Neural progenitor cell (in vitro differentiated cells): ENCODE data around the gene S100A2. TPM values are rescaled to one million over a fixed set of nuclear protein-coding genes. Genes with fewer than 3 reads are reported as not detected.
A peak's percentile ranks its signal among the peaks of the same experiment; 100 is the strongest.
"Not testable (repeated sequence)": the region's sequence is repeated elsewhere in the genome, so short reads cannot be mapped to it uniquely, and the experiment has no call there.

Source experiments
- DNase-seq: peaks from one replicate; pipeline ENCODE4 v3.0.0-alpha.2; 2016; ENCODE audit warnings: low spot score
- H2AFZ ChIP-seq: fragments of 200-600 bp; sonication (generic); replicated peaks from 2 replicates; pipeline ENCODE4 v1.6.1; 2016; ENCODE audit warnings: antibody characterized with exemption
- H3F3A ChIP-seq: fragments of 200-600 bp; sonication (generic); 2 replicates; pipeline ENCODE4 v1.6.1; 2016; ENCODE audit warnings: antibody characterized with exemption, low read depth
- H3K27ac ChIP-seq: fragments of 200-600 bp; sonication (generic); 2 replicates; pipeline ENCODE4 v1.5.1; 2016; ENCODE audit warnings: mild to moderate bottlenecking
- H3K27me3 ChIP-seq: fragments of 200-600 bp; sonication (generic); 2 replicates; pipeline ENCODE4 v1.6.1; 2016; ENCODE audit warnings: mild to moderate bottlenecking, moderate library complexity
- H3K36me3 ChIP-seq: fragments of 200-600 bp; sonication (generic); 2 replicates; pipeline ENCODE4 v1.5.1; 2016
- H3K4me1 ChIP-seq: fragments of 200-600 bp; sonication (generic); 2 replicates; pipeline ENCODE4 v1.6.1; 2016; ENCODE audit warnings: mixed run types
- H3K4me2 ChIP-seq: fragments of 200-600 bp; sonication (generic); 2 replicates; pipeline ENCODE4 v1.6.1; 2016
- H3K4me3 ChIP-seq: fragments of 200-600 bp; sonication (generic); 2 replicates; pipeline ENCODE4 v1.5.1; 2016
- H3K79me2 ChIP-seq: fragments of 200-600 bp; sonication (generic); 2 replicates; pipeline ENCODE4 v1.6.1; 2016; ENCODE audit warnings: low read depth
- H3K9ac ChIP-seq: fragments of 200-600 bp; sonication (generic); 2 replicates; pipeline ENCODE4 v1.6.1; 2016
- H3K9me3 ChIP-seq: fragments of 200-600 bp; sonication (generic); 2 replicates; pipeline ENCODE4 v1.5.1; 2016; ENCODE audit warnings: low read depth
- H4K20me1 ChIP-seq: fragments of 200-600 bp; sonication (generic); 2 replicates; pipeline ENCODE4 v1.6.1; 2016; ENCODE audit warnings: low read depth
- H3K27ac Mint-ChIP-seq: 3 replicates; pipeline ENCODE4 v1.8.0; 2021; ENCODE audit warnings: mixed read lengths
- H3K27me3 Mint-ChIP-seq: 2 replicates; pipeline ENCODE4 v1.8.0; 2022; ENCODE audit warnings: low read depth, mild to moderate bottlenecking, inconsistent platforms, moderate library complexity, mixed read lengths; ENCODE audit not compliant: insufficient read depth
- H3K36me3 Mint-ChIP-seq: 3 replicates; pipeline ENCODE4 v1.8.0; 2021; ENCODE audit warnings: mixed read lengths
- H3K4me1 Mint-ChIP-seq: 3 replicates; pipeline ENCODE4 v1.8.0; 2021; ENCODE audit warnings: mixed read lengths
- H3K4me3 Mint-ChIP-seq: 3 replicates; pipeline ENCODE4 v1.8.0; 2021; ENCODE audit warnings: mild to moderate bottlenecking, moderate library complexity, mixed read lengths
- H3K9me3 Mint-ChIP-seq: 3 replicates; pipeline ENCODE4 v1.8.0; 2020; ENCODE audit warnings: mixed read lengths
- EZH2 ChIP-seq: fragments of 200-600 bp; sonication (generic); IDR thresholded peaks from 2 replicates; pipeline ENCODE4 v1.6.1; 2017; ENCODE audit warnings: antibody characterized with exemption, mild to moderate bottlenecking, moderate library complexity
- EZH2phosphoT487 ChIP-seq: fragments of 200-600 bp; sonication (generic); IDR thresholded peaks from 2 replicates; pipeline ENCODE4 v1.6.1; 2017; ENCODE audit warnings: antibody characterized with exemption
- total RNA-seq: library from RNA; depleted of rRNA; stranded (reverse); fragments of >200 nt; gene quantifications from 2 replicates; pipeline ENCODE4 v1.2.3, GENCODE V29; 2015; ENCODE audit warnings: low replicate concordance
- TF ChIP-seq, protein P1 (sequence below): fragments of 200-600 bp; sonication (generic); IDR thresholded peaks from 2 replicates; pipeline ENCODE4 v1.5.1; 2017; ENCODE audit warnings: antibody characterized with exemption, mild to moderate bottlenecking

S100A2 gene
- total RNA-seq, 1 donor from 2014 or later, result not detected

DNA sequence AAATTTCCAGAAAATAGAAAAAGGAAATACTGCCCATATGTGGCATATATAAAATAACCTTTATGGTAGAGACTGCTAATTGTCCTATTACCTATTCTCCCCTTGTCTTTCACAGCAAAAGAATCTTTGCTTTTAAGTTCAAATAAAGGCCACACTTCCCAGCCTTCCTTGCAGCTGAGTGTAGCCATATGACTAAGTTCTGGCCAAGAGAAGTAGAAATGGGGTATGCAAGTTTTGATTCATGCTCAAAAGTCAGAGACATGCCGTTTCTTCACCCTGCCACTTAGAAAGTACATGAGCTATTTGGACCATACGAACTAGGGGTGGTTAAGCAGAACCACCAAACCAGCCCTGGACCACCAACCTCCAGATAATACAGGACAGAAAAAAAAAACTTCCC, 18.3 kb upstream of the S100A2 start:
- peaks cover 4% of the 10 kb centered on the region for H3K9me3 Mint-ChIP-seq
- no peak overlapping the region for H3K9ac ChIP-seq
- no peak overlapping the region for H2AFZ ChIP-seq
- H3K27ac Mint-ChIP-seq, result no peak overlapping the region
- H3K36me3 ChIP-seq, result no peaks in the 10 kb centered on the region
- DNase-seq, result no peak
- no peaks in the 10 kb centered on the region for H3K9me3 ChIP-seq
- H3K79me2 ChIP-seq, result no peaks in the 10 kb centered on the region
- no peak overlapping the region for H3K4me3 ChIP-seq
- peaks cover 23% of the 10 kb centered on the region for H3K4me1 ChIP-seq
- H3K36me3 Mint-ChIP-seq, result no peaks in the 10 kb centered on the region
- H3K27me3 ChIP-seq, result no peaks in the 10 kb centered on the region
- H3K27ac ChIP-seq, result no peak overlapping the region
- peaks cover 21% of the 10 kb centered on the region for H3K4me1 Mint-ChIP-seq
- peaks cover 2% of the 10 kb centered on the region for H3K27me3 Mint-ChIP-seq
- peak overlapping the region; percentile 45 for H3K4me2 ChIP-seq
- H3K4me3 Mint-ChIP-seq, result no peak overlapping the region
- peaks cover 15% of the 10 kb centered on the region for H3F3A ChIP-seq
- no peaks in the 10 kb centered on the region for H4K20me1 ChIP-seq
- TF ChIP-seq EZH2phosphoT487, result no peak
- no peak for TF ChIP-seq EZH2
- TF ChIP-seq, protein P1, sequence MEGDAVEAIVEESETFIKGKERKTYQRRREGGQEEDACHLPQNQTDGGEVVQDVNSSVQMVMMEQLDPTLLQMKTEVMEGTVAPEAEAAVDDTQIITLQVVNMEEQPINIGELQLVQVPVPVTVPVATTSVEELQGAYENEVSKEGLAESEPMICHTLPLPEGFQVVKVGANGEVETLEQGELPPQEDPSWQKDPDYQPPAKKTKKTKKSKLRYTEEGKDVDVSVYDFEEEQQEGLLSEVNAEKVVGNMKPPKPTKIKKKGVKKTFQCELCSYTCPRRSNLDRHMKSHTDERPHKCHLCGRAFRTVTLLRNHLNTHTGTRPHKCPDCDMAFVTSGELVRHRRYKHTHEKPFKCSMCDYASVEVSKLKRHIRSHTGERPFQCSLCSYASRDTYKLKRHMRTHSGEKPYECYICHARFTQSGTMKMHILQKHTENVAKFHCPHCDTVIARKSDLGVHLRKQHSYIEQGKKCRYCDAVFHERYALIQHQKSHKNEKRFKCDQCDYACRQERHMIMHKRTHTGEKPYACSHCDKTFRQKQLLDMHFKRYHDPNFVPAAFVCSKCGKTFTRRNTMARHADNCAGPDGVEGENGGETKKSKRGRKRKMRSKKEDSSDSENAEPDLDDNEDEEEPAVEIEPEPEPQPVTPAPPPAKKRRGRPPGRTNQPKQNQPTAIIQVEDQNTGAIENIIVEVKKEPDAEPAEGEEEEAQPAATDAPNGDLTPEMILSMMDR, result no peak

DNA sequence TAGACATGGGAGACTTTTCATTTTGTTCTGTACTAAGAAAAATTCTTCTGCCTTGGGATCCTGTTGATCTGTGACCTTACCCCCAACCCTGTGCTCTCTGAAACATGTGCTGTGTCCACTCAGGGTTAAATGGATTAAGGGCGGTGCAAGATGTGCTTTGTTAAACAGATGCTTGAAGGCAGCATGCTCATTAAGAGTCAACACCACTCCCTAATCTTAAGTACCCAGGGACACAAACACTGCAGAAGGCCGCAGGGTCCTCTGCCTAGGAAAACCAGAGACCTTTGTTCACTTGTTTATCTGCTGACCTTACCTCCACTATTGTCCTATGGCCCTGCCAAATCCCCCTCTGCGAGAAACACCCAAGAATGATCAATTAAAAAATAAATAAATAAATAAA, 17.9 kb upstream of the S100A2 start:
- H3K27me3 Mint-ChIP-seq, H3K27ac Mint-ChIP-seq, H2AFZ ChIP-seq, H3K9me3 Mint-ChIP-seq, H3K9ac ChIP-seq, H3K79me2 ChIP-seq, H4K20me1 ChIP-seq, H3K9me3 ChIP-seq, H3K27ac ChIP-seq, H3K4me3 Mint-ChIP-seq, DNase-seq, H3K36me3 ChIP-seq, H3K36me3 Mint-ChIP-seq, H3K27me3 ChIP-seq, H3K4me3 ChIP-seq: not testable (repeated sequence)
- H3K4me1 Mint-ChIP-seq, result peaks cover 26% of the 10 kb centered on the region
- Histone ChIP-seq H3F3A (peaks cover 19% of the 10 kb centered on the region), H3K4me1 (peaks cover 28% of the 10 kb centered on the region), H3K4me2 (peak overlapping the region; percentile 45)

DNA sequence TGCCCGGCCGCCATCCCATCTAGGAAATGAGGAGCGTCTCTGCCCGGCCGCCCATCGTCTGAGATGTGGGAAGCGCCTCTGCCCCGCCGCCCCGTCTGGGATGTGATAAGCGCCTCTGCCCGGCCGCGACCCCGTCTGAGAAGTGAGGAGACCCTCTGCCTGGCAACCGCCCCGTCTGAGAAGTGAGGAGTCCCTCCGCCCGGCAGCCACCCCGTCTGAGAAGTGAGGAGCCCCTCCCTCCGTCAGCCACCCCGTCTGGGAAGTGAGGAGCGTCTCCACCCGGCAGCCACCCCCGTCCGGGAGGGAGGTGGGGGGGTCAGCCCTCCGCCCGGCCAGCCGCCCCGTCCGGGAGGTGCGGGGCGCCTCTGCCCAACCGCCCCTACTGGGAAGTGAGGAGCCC, 17.2 kb upstream of the S100A2 start:
- not testable (repeated sequence) for H3K36me3 Mint-ChIP-seq, H3K27ac Mint-ChIP-seq, H4K20me1 ChIP-seq, H3K9ac ChIP-seq, H3K79me2 ChIP-seq, H3K9me3 Mint-ChIP-seq, H3K4me2 ChIP-seq, H3K4me3 ChIP-seq, H3K4me3 Mint-ChIP-seq, H2AFZ ChIP-seq, H3K36me3 ChIP-seq, H3K27ac ChIP-seq, H3K9me3 ChIP-seq, DNase-seq, H3K27me3 Mint-ChIP-seq, H3K27me3 ChIP-seq
- Histone ChIP-seq H3K4me1 (peaks cover 35% of the 10 kb centered on the region), H3F3A (peaks cover 20% of the 10 kb centered on the region)
- H3K4me1 Mint-ChIP-seq, result peaks cover 32% of the 10 kb centered on the region

DNA sequence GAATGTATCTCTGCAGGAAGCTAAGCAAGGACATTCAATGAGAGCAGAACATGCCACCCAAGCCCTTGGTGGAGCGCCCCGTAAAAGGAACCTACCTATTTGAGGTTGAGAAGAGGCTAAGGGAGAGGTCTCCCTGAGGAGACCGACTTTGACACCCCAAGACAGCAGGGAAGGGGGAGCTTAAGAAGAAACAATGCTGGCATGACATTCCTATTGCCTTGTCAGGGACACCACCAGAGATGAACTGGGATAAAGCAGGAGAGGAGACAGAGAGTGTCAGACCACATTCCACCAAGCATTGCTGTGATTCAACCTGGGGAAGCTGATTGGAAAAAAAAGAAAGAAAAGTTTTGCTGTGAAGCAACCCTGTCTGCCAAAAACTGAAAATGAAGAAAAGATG, 13.3 kb upstream of the S100A2 start:
- peaks cover 25% of the 10 kb centered on the region for H3K4me1 ChIP-seq

More for the DNA sequence above, 13.3 kb upstream of the S100A2 start:
- Mint-ChIP-seq H3K9me3 (peaks cover 9% of the 10 kb centered on the region), H3K4me3 (no peak overlapping the region), H3K36me3 (no peaks in the 10 kb centered on the region), H3K27ac (no peak overlapping the region), H3K27me3 (peaks cover 2% of the 10 kb centered on the region), H3K4me1 (peaks cover 17% of the 10 kb centered on the region)
- Histone ChIP-seq H3F3A (peaks cover 21% of the 10 kb centered on the region), H3K4me2 (peak overlapping the region; percentile 6), H3K27ac (no peak overlapping the region), H3K4me3 (no peak overlapping the region), H3K9me3 (no peaks in the 10 kb centered on the region), H4K20me1 (no peaks in the 10 kb centered on the region), H2AFZ (no peak overlapping the region), H3K27me3 (no peaks in the 10 kb centered on the region), H3K9ac (no peak overlapping the region), H3K79me2 (no peaks in the 10 kb centered on the region), H3K36me3 (no peaks in the 10 kb centered on the region)
- no peak for TF ChIP-seq EZH2phosphoT487
- no peak for TF ChIP-seq EZH2
- TF ChIP-seq, protein P1, result no peak
- DNase-seq, result peak; percentile 22
